Panc1 (cell line): ENCODE data around the gene MRPL3.

ENCODE experiments used
- POLR2AphosphoS5 ChIP-seq: IDR thresholded peaks from 2 replicates; pipeline ENCODE4 v1.6.1; 2012; ENCODE audit warnings: mild to moderate bottlenecking, low read depth, low read length, moderate library complexity
- TF ChIP-seq, protein P1 (sequence below): fragments of 450-650 bp; IDR thresholded peaks from 2 replicates; pipeline ENCODE4 v1.5.1; 2017; ENCODE audit warnings: mild to moderate bottlenecking

DNA sequence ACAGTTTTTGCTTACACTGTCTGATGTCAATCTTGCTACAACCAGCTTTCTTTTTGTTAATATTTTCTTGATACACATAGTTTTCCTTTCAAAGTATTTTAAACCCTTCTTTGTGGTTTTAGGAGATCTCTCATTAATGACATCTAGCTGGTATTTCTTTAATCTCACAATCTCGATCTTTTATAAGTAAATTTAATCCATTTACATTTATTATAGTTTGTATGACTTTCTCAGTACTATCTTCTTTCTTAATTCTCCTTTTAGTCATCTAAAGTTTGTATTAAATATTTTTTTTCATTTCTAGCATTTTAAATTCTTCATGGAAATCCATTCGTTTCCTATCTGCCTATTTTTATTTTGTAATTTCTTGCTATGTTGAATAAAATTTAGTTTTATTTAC is 55.4 kb downstream of the MRPL3 start:
- TF ChIP-seq, protein P1, sequence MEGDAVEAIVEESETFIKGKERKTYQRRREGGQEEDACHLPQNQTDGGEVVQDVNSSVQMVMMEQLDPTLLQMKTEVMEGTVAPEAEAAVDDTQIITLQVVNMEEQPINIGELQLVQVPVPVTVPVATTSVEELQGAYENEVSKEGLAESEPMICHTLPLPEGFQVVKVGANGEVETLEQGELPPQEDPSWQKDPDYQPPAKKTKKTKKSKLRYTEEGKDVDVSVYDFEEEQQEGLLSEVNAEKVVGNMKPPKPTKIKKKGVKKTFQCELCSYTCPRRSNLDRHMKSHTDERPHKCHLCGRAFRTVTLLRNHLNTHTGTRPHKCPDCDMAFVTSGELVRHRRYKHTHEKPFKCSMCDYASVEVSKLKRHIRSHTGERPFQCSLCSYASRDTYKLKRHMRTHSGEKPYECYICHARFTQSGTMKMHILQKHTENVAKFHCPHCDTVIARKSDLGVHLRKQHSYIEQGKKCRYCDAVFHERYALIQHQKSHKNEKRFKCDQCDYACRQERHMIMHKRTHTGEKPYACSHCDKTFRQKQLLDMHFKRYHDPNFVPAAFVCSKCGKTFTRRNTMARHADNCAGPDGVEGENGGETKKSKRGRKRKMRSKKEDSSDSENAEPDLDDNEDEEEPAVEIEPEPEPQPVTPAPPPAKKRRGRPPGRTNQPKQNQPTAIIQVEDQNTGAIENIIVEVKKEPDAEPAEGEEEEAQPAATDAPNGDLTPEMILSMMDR = no peak
- no peak for TF ChIP-seq POLR2AphosphoS5
